Activated naive CD8-positive, alpha-beta T cell treated with anti-CD3 and anti-CD28 coated beads, Interleukin-2, amount 50 U/mL, for 24 hours (primary cell): Measurements from ENCODE around the gene TMEM161A.
"Not testable (repeated sequence)": the region's sequence is repeated elsewhere in the genome, so short reads cannot be mapped to it uniquely, and the experiment has no call there.

Experiments used
- ATAC-seq: fragments of 150-1000 bp; cut with Tn5 transposase; one replicate; pipeline ENCODE4 v1.10.0; 2021
- DNase-seq: peaks from one replicate; pipeline ENCODE4 v3.0.0; 2021
- H3K27ac Mint-ChIP-seq: one replicate; pipeline ENCODE4 v1.8.0; 2021; ENCODE audit warnings: mild to moderate bottlenecking, mixed read lengths
- H3K27me3 Mint-ChIP-seq: one replicate; pipeline ENCODE4 v1.8.0; 2021; ENCODE audit warnings: mixed read lengths
- H3K36me3 Mint-ChIP-seq: one replicate; pipeline ENCODE4 v1.8.0; 2021; ENCODE audit warnings: low read depth, mixed read lengths
- H3K4me1 Mint-ChIP-seq: one replicate; pipeline ENCODE4 v1.8.0; 2021; ENCODE audit warnings: mixed read lengths
- H3K4me3 Mint-ChIP-seq: one replicate; pipeline ENCODE4 v1.8.0; 2021; ENCODE audit warnings: mild to moderate bottlenecking, moderate library complexity, mixed read lengths
- H3K9me3 Mint-ChIP-seq: one replicate; pipeline ENCODE4 v1.8.0; 2021; ENCODE audit warnings: mixed read lengths

The TMEM161A gene

DNA sequence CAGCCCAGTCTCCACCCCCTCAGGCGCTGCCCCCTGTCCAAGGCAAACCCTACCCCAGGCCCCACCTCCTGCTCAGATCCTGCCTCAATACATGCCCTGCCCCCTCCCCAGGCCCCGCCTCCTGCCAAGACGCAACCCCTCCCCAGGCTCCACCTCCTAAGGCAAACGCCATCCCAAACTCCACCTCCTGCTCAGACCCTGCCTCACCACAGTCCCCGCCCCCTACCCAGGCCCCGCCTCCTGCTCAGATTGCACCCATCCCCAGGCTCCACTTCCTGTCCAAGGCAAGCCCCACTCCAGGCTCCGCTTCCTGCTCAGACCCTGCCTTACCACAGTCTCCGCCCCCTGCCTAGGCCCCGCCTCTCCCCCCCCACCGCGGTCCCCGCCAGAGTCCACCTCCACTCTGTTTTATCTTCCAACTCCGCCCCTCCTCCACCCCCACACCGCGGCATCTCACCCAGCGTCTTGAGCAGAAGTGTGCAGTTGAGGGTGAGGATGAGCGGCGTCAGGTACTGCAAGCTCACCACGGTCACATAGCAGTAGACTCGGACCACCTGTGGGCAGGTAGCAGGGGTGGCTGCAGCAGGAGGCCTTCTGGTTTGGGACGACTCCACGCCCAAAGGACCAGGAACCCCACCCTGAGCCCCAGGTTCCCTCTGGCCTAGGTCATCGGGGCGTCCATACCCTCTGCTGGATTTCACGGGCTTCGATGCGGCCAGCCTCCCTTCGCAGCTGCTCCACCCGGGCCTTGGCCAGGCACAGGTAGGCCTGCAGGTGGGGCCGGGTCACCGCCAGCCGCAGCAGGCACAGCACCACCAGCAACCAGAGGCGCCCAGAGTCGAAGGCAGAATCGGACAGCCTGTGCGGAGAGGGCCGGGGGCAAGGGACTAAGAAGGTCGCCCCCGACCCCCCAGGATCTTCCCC is 17.7 kb downstream of the TMEM161A start:
- ATAC-seq = peak; percentile 53
- Mint-ChIP-seq H3K9me3 (peaks cover 10% of the 10 kb centered on the region), H3K27ac (no peak overlapping the region), H3K36me3 (peaks cover 33% of the 10 kb centered on the region), H3K27me3 (no peaks in the 10 kb centered on the region), H3K4me3 (no peak overlapping the region), H3K4me1 (no peaks in the 10 kb centered on the region)
- DNase-seq = peak; percentile 36

DNA sequence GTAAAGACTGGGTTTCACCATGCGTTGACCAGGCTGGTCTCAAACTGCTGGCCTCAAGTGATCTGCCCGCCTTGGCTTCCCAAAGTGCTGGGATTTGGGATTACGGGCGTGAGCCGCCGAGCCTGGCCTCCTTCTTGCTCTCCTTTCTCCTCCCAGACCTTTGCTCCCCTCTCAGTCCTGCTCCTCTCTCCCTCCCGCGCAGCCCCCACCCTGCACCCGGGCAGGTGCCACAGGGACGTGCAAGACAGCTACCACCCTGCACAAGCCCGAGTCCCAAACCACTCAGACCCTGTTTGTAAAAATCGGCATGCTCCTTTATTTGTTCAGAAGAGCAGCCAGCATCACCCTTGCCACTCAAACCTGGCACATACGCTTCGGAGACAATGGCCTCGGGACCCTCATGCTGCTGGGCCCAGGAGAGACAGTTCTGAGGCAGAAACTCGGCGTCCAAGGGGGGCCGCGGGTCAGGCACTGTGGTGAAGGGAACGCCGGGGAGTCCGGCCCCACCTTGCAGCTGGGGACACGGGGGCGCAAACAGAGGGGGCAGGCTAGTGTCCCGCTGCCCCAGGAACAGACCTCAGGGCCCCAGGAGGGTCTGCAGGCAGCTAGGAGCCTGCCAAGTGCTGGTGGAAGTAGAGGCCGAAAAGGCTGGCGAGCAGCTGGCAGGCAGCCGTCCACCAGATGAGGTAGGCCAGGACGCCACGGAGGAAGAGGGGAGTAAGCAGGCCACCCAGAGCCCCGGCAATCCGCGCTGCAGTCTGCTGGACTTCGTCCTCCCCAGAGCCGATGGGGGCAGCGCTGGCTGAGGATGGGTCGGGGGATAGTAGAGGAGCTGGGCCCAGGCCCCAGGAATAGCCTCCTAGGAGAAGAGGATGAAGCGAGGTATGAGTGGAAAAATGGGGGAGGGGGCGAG is 18.7 kb downstream of the TMEM161A start:
- Mint-ChIP-seq H3K4me1 (no peaks in the 10 kb centered on the region), H3K9me3 (peaks cover 10% of the 10 kb centered on the region), H3K36me3 (peaks cover 29% of the 10 kb centered on the region), H3K27ac (no peak overlapping the region), H3K4me3 (no peak overlapping the region), H3K27me3 (no peaks in the 10 kb centered on the region)
- DNase-seq = no peak
- ATAC-seq = no peak

GRCh38 chr19:19115954-19116353 is 22.3 kb downstream of the TMEM161A start:
- Mint-ChIP-seq H3K27ac (no peak overlapping the region), H3K4me3 (no peak overlapping the region), H3K36me3 (peaks cover 10% of the 10 kb centered on the region), H3K9me3 (no peaks in the 10 kb centered on the region), H3K4me1 (no peaks in the 10 kb centered on the region), H3K27me3 (no peaks in the 10 kb centered on the region)
- DNase-seq (peak; percentile 69), ATAC-seq (no peak)

DNA sequence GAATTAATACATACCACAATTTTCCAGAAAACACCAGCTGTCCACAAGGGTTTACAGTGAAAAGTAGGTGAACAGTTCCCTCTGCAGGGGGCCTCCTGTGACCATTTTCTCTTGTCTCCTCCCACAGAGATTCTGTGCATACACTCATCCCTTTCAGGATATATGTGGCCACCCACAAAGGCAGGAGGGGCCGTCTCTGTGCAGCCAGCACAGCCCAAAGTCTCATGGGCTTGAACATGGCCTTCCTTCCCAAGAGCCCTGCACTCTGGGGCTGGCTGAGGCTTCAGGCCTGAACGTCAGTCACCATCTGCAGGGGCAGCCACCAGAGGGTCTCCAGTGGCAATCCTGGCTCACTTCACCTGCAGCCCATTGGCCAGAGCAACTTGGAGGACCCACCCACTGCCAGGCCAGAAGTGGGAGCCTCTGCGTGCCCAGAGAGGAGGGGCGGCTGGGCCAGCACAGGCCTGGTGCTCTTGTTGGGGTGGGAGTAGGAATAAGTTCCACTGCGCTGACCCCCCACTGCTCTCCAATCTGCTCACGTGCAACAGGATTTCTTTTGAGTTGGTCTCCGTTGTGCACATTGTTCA is 25.1 kb downstream of the TMEM161A start:
- H3K36me3 Mint-ChIP-seq = no peaks in the 10 kb centered on the region
- H3K4me1 Mint-ChIP-seq = no peaks in the 10 kb centered on the region
- DNase-seq (no peak), ATAC-seq (peak; percentile 59)
- H3K27ac Mint-ChIP-seq = no peak overlapping the region
- H3K9me3 Mint-ChIP-seq = no peaks in the 10 kb centered on the region
- no peaks in the 10 kb centered on the region for H3K27me3 Mint-ChIP-seq
- no peak overlapping the region for H3K4me3 Mint-ChIP-seq

GRCh38 chr19:19111967-19112580 is 26.2 kb downstream of the TMEM161A start:
- H3K27ac Mint-ChIP-seq = no peak overlapping the region
- H3K4me1 Mint-ChIP-seq = no peaks in the 10 kb centered on the region
- ATAC-seq (no peak), DNase-seq (no peak)
- no peaks in the 10 kb centered on the region for H3K9me3 Mint-ChIP-seq
- H3K27me3 Mint-ChIP-seq = no peaks in the 10 kb centered on the region
- H3K36me3 Mint-ChIP-seq = no peaks in the 10 kb centered on the region
- no peak overlapping the region for H3K4me3 Mint-ChIP-seq

DNA sequence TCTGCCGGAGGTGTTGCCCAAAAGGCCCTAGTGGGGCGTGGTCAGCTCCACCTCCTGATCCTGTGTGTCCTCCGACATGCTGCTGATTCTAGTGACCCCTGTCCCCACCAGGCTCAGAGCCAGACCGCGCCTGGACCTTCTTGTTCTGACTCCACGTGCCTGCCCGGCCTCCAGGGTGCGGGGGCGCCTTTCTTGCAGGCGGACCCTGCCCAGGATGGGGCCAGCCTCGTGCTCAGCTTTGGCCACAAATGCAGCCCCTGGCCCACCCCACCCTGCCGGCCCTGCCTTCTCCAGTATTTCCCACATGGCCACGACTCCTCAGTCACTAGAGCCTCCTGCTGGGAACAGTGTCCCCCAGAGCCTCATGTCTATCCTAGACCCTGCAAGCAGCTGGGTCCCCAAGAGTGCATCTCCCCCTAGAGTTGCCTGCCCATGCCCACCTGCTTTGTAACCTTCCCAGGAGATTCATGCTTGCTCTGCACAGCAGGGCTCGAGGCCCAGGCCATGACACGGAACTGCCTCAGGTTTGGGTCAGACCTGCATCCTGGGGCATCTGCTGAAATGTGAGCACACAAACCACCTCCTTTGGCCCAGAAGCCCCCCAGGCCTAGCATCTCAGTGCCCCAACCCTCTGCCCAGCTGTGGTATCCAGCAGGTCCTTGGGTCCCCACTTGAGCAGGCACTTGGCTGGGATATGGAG is 27.0 kb downstream of the TMEM161A start:
- no peak overlapping the region for H3K4me3 Mint-ChIP-seq
- no peaks in the 10 kb centered on the region for H3K27me3 Mint-ChIP-seq
- ATAC-seq = no peak

DNA sequence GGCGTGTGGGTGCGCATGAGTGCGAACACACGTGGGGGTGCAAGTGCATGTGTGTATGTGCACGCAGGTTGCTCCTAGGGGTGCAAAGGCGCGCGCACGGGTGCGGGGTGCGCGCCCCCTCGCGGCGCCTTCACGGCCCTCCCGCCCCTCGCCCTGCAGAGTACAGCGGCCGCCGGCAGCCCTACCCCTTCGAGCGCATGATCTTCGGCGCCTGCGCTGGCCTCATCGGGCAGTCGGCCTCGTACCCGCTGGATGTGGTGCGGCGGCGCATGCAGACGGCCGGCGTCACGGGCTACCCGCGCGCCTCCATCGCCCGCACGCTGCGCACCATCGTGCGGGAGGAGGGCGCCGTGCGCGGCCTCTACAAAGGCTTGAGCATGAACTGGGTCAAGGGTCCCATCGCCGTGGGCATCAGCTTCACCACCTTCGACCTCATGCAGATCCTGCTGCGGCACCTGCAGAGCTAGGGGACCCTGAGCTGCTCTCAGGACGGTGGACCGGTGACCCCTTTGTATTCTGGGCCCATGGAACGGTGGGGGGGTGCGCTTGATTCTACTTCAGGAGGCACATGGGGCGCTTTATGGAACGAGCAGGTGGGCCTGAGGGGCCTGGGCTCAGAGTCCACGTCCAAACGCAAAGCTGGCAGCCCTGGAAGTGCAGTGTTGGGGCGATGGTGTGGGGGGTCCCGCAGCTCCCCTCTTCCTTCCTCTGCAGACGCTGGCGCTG is 27.7 kb downstream of the TMEM161A start:
- ATAC-seq = peak; percentile 41
- Mint-ChIP-seq H3K27ac (no peak overlapping the region), H3K4me1 (no peaks in the 10 kb centered on the region), H3K9me3 (no peaks in the 10 kb centered on the region), H3K27me3 (no peaks in the 10 kb centered on the region), H3K4me3 (no peak overlapping the region), H3K36me3 (no peaks in the 10 kb centered on the region)
- peak; percentile 25 for DNase-seq

More for the DNA sequence above, 27.0 kb downstream of the TMEM161A start:
- Mint-ChIP-seq H3K27ac (no peak overlapping the region), H3K9me3 (no peaks in the 10 kb centered on the region), H3K36me3 (no peaks in the 10 kb centered on the region), H3K4me1 (no peaks in the 10 kb centered on the region)
- no peak for DNase-seq

DNA sequence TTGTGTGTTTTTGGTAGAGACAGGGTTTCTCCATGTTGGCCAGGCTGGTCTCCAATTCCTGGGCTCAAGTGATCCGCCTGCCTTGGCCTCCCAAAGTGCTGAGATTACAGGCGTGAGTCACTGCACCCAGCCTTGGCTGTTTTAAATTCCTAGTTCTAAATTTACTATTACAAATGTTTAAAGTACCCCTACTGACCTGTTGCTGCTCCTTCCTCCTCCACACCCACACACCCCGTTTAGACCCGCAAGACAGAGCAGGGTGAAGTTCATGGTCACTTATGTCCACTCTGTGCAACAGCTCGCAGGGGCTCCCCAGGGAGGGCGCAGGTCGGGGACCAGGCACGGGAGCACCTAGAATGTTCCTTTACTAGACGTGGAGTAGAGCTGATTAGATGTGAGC is 28.7 kb downstream of the TMEM161A start:
- DNase-seq = no peak
- Mint-ChIP-seq H3K4me1 (no peaks in the 10 kb centered on the region), H3K4me3 (no peak overlapping the region), H3K27me3 (no peaks in the 10 kb centered on the region), H3K27ac (no peak overlapping the region), H3K9me3 (no peaks in the 10 kb centered on the region), H3K36me3 (no peaks in the 10 kb centered on the region)
- no peak for ATAC-seq

DNA sequence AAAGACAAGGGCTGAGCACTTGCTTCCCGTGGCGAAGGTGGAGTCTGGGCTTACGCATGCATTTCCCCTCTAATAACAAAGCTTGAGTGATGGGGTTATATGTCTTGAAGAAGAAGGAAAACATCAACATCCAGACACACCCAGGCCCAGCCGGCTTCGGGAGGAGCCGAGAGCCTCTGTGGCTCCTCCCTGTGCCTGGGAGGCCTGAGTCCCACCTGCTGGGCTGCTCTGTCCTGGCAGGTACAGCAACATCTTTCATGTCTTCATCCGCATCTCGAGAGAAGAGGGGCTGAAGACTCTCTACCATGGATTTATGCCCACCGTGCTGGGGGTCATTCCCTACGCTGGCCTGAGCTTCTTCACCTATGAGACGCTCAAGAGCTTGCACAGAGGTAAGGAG is 30.6 kb downstream of the TMEM161A start:
- no peaks in the 10 kb centered on the region for H3K4me1 Mint-ChIP-seq
- H3K27me3 Mint-ChIP-seq = no peaks in the 10 kb centered on the region
- no peak overlapping the region for H3K27ac Mint-ChIP-seq
- ATAC-seq (no peak), DNase-seq (no peak)
- H3K9me3 Mint-ChIP-seq = no peaks in the 10 kb centered on the region
- H3K4me3 Mint-ChIP-seq = no peak overlapping the region
- no peaks in the 10 kb centered on the region for H3K36me3 Mint-ChIP-seq

DNA sequence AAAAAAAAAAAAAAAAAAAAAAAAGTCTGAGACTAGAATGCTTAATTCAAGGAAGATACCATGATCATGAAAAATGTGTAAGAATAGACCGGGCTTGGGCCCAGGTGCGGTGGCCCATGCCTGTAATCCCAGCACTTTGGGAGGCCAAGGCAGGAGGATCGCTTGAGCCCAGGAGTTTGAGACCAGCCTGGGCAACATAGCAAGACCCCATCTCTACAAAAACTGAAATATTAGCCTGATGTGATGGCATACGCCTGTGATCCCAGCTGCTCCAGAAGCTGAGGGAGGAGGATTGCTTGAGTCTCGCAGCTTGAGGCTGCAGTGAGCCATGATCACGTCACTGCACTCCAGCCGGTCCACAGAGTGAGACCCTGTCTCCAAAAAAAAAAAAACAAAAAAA is 31.3 kb downstream of the TMEM161A start:
- H3K4me3 Mint-ChIP-seq, H3K36me3 Mint-ChIP-seq, DNase-seq, H3K4me1 Mint-ChIP-seq, H3K9me3 Mint-ChIP-seq, ATAC-seq, H3K27me3 Mint-ChIP-seq, H3K27ac Mint-ChIP-seq: not testable (repeated sequence)

GRCh38 chr19:19106056-19106551 is 32.2 kb downstream of the TMEM161A start:
- Mint-ChIP-seq H3K4me1 (no peaks in the 10 kb centered on the region), H3K4me3 (no peak overlapping the region), H3K27ac (no peak overlapping the region), H3K36me3 (no peaks in the 10 kb centered on the region), H3K9me3 (no peaks in the 10 kb centered on the region), H3K27me3 (no peaks in the 10 kb centered on the region)
- DNase-seq (no peak), ATAC-seq (no peak)

DNA sequence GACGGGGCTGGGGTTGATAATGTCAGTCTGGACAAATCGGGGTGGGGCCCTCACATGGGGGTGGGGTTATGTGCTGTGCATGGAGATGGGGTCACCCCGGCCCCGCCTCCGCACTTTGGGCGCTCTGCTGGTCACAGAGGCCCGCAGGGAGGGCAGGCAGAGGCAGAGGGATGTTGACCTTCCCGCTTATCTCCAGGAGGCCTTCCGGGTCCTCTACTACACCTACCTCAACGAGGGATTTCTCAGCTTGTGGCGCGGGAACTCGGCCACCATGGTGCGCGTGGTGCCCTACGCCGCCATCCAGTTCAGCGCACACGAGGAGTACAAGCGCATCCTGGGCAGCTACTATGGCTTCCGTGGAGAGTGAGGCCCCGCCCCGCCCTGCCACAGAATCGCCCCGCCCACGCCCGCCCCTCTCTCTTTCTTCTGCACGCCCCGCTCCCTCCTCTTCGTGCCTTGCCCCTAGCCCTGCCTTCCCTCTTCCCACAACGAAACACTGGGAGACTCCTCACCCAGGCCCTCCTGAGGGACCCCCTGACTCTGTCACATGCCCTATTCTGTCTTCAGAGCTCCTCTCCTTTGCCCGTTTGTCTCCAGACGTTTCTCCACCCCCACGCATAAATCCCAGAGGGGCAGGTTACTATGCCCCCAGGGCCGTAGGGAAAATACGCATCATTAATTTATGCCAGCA is 32.8 kb downstream of the TMEM161A start:
- no peak for DNase-seq
- no peak for ATAC-seq
- Mint-ChIP-seq H3K4me1 (no peaks in the 10 kb centered on the region), H3K27me3 (no peaks in the 10 kb centered on the region), H3K27ac (no peak overlapping the region), H3K36me3 (no peaks in the 10 kb centered on the region), H3K4me3 (no peak overlapping the region), H3K9me3 (no peaks in the 10 kb centered on the region)

DNA sequence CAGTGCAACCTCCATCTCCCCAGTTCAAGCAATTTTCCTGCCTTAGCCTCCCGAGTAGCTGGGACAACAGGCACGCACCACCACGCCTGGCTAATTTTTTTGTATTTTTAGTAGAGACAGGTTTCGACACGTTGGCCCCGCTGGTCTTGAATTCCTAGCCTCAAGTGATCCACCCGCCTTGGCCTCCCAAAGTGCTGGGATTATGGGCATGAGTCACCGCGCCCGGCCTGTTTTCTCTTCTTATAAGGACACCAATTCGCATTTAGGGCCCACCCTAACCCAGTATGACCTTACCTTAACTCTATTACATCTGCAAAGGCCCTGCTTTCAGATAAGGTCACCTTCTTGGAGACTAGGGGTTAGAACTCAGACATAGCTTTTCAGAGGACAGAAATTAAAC is 35.1 kb downstream of the TMEM161A start:
- DNase-seq = no peak
- H3K9me3 Mint-ChIP-seq = no peaks in the 10 kb centered on the region
- no peak overlapping the region for H3K4me3 Mint-ChIP-seq
- H3K36me3 Mint-ChIP-seq = no peaks in the 10 kb centered on the region
- H3K27me3 Mint-ChIP-seq = no peaks in the 10 kb centered on the region
- H3K4me1 Mint-ChIP-seq = no peaks in the 10 kb centered on the region
- ATAC-seq = no peak
- no peak overlapping the region for H3K27ac Mint-ChIP-seq
